Measurements from ENCODE around the gene TFPI. TPM values are rescaled to one million over a fixed set of nuclear protein-coding genes. Genes with fewer than 3 reads are reported as not detected.

Gene TFPI
- total and polyA plus RNA-seq, 2 donors (not counting 1 experiment from before 2014, with no cell fraction given) = 117 to 274 TPM

DNA sequence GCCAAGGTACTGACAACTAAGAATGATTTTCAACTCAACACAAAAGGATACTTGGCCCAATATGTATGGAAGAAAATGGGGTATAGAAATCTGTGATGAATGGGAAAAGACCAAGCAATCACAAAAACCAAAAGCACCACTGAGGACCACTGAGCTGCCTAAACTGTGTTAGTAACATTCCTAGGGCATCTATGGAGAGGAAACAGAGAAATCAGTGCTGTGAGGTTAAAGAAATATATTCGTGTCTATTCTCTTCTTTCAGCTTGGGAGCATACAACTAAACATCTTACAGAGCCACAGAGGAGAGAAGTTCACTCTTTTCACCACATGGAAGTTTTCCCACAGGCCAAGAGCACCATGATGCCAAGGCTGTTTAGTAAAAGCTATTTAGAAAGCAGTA, 58.9 kb downstream of the TFPI start:
- Histone ChIP-seq H3K9ac (ENCODE audit: insufficient read depth, low read length) (no peak overlapping the region), H3K4me3 (replicated peaks in 1 of 4; ENCODE audit: control extremely low read depth in 1 of 4, insufficient read depth in 1 of 4, low read depth in 3 of 4, low read length in 4 of 4) (no peak overlapping the region), H3K79me2 (ENCODE audit: control insufficient read depth, insufficient read depth, low read length) (no peaks in the 10 kb centered on the region), H3K9me3 (ENCODE audit: control insufficient read depth, insufficient read depth, low read depth, low read length) (no peaks in the 10 kb centered on the region), H3K36me3 (ENCODE audit: control insufficient read depth, insufficient read depth, low read length) (peaks cover 10% of the 10 kb centered on the region), H4K20me1 (ENCODE audit: control insufficient read depth, extremely low read depth, insufficient read depth, low read length) (no peaks in the 10 kb centered on the region), H3K4me1 (ENCODE audit: control insufficient read depth, extremely low read depth, insufficient read depth, low read length) (no peaks in the 10 kb centered on the region), H3K4me2 (ENCODE audit: extremely low read depth, insufficient read depth, low read length) (no peak overlapping the region), H2AFZ (ENCODE audit: low read length) (no peak overlapping the region), H3K27me3 (ENCODE audit: control insufficient read depth, insufficient read depth, low read length) (no peaks in the 10 kb centered on the region), H3K27ac (ENCODE audit: insufficient read depth, low read length) (no peak overlapping the region)
- no peak for DNase-seq (ENCODE audit: low read depth in 2 of 2)
- no peak for TF ChIP-seq EZH2 (IDR thresholded peaks at IDR 0.05; ENCODE audit: low read length, missing control alignments)
- TF ChIP-seq, protein P1, sequence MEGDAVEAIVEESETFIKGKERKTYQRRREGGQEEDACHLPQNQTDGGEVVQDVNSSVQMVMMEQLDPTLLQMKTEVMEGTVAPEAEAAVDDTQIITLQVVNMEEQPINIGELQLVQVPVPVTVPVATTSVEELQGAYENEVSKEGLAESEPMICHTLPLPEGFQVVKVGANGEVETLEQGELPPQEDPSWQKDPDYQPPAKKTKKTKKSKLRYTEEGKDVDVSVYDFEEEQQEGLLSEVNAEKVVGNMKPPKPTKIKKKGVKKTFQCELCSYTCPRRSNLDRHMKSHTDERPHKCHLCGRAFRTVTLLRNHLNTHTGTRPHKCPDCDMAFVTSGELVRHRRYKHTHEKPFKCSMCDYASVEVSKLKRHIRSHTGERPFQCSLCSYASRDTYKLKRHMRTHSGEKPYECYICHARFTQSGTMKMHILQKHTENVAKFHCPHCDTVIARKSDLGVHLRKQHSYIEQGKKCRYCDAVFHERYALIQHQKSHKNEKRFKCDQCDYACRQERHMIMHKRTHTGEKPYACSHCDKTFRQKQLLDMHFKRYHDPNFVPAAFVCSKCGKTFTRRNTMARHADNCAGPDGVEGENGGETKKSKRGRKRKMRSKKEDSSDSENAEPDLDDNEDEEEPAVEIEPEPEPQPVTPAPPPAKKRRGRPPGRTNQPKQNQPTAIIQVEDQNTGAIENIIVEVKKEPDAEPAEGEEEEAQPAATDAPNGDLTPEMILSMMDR (conservative IDR thresholded peaks at IDR 0.05 in 1 of 2, IDR thresholded peaks at IDR 0.05 in 1 of 2; ENCODE audit: low read depth in 1 of 2, low read length in 2 of 2) = no peak

DNA sequence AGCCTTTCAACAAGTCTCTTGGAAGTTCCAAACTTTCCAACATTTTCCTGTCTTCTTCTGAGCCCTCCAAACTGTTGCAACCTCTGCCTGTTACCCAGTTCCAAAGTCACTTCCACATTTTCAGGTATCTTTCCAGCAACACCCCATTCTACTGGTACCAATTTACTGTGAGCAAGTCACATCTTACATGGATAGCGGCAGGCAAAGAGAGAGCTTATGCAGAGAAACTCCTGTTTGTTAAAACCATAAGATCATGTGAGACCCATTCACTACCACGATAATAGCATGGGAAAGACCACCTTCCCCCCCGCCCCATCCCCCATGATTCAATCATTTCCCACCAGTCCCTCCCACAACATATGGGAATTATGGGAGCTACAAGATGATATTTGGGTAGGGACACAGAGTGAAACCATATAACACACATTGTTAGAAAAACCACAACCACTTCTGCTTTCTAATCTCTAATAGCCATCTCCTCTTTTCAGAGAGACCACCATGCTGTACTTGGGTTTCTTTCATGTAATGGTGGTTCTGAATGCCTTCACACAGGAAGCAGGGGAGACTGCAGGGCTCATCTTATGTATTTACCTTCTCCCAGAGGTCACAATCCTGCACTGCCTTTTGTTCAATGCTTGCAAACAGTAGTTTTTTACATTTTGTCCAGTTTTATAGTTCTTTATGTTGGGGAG, 60.2 kb downstream of the TFPI start:
- peaks cover 10% of the 10 kb centered on the region for H3K36me3 ChIP-seq (ENCODE audit: control insufficient read depth, insufficient read depth, low read length)
- no peaks in the 10 kb centered on the region for H3K79me2 ChIP-seq (ENCODE audit: control insufficient read depth, insufficient read depth, low read length)
- H3K27me3 ChIP-seq (ENCODE audit: control insufficient read depth, insufficient read depth, low read length) = no peaks in the 10 kb centered on the region
- no peak for DNase-seq (ENCODE audit: low read depth in 2 of 2)
- no peak overlapping the region for H2AFZ ChIP-seq (ENCODE audit: low read length)
- H3K27ac ChIP-seq (ENCODE audit: insufficient read depth, low read length) = no peak overlapping the region
- H3K4me3 ChIP-seq (replicated peaks in 1 of 4; ENCODE audit: control extremely low read depth in 1 of 4, insufficient read depth in 1 of 4, low read depth in 3 of 4, low read length in 4 of 4) = no peak overlapping the region
- TF ChIP-seq, protein P1 (conservative IDR thresholded peaks at IDR 0.05 in 1 of 2, IDR thresholded peaks at IDR 0.05 in 1 of 2; ENCODE audit: low read depth in 1 of 2, low read length in 2 of 2) = no peak
- TF ChIP-seq EZH2 (IDR thresholded peaks at IDR 0.05; ENCODE audit: low read length, missing control alignments) = no peak
- no peaks in the 10 kb centered on the region for H3K9me3 ChIP-seq (ENCODE audit: control insufficient read depth, insufficient read depth, low read depth, low read length)
- H3K9ac ChIP-seq (ENCODE audit: insufficient read depth, low read length) = no peak overlapping the region
- no peak overlapping the region for H3K4me2 ChIP-seq (ENCODE audit: extremely low read depth, insufficient read depth, low read length)
- H3K4me1 ChIP-seq (ENCODE audit: control insufficient read depth, extremely low read depth, insufficient read depth, low read length) = no peaks in the 10 kb centered on the region
- no peaks in the 10 kb centered on the region for H4K20me1 ChIP-seq (ENCODE audit: control insufficient read depth, extremely low read depth, insufficient read depth, low read length)

DNA sequence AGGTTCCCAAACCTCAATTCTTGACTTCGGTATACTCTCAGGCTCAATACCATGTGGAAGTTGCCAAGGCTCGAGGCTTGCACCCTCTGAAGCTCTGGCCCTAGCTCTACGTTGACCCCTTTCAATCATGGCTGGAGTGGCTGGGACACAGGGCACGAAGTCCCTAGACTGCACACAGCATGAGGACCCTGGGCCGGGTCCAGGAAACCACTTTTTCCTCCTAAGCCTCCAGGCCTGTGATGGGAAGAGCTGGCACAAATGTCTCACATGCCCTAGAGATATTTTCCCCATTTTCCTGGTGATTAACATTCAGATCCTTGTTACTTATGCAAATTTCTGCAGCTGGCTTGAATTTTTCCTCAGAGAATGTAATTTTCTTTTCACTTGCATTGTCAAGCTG, 61.1 kb downstream of the TFPI start:
- Histone ChIP-seq H2AFZ (ENCODE audit: low read length) (no peak overlapping the region), H3K27me3 (ENCODE audit: control insufficient read depth, insufficient read depth, low read length) (no peaks in the 10 kb centered on the region), H3K4me3 (replicated peaks in 1 of 4; ENCODE audit: control extremely low read depth in 1 of 4, insufficient read depth in 1 of 4, low read depth in 3 of 4, low read length in 4 of 4) (no peak overlapping the region), H4K20me1 (ENCODE audit: control insufficient read depth, extremely low read depth, insufficient read depth, low read length) (no peaks in the 10 kb centered on the region), H3K9me3 (ENCODE audit: control insufficient read depth, insufficient read depth, low read depth, low read length) (no peaks in the 10 kb centered on the region), H3K27ac (ENCODE audit: insufficient read depth, low read length) (no peak overlapping the region), H3K4me1 (ENCODE audit: control insufficient read depth, extremely low read depth, insufficient read depth, low read length) (no peaks in the 10 kb centered on the region), H3K9ac (ENCODE audit: insufficient read depth, low read length) (no peak overlapping the region), H3K4me2 (ENCODE audit: extremely low read depth, insufficient read depth, low read length) (no peak overlapping the region), H3K36me3 (ENCODE audit: control insufficient read depth, insufficient read depth, low read length) (peaks cover 10% of the 10 kb centered on the region), H3K79me2 (ENCODE audit: control insufficient read depth, insufficient read depth, low read length) (no peaks in the 10 kb centered on the region)
- no peak for DNase-seq (ENCODE audit: low read depth in 2 of 2)
- TF ChIP-seq, protein P1 (conservative IDR thresholded peaks at IDR 0.05 in 1 of 2, IDR thresholded peaks at IDR 0.05 in 1 of 2; ENCODE audit: low read depth in 1 of 2, low read length in 2 of 2) = no peak

Data from fibroblast of lung (primary cell).